Skeletal muscle tissue (tissue), 4 donors: ENCODE data around the gene RIPK3. TPM values are rescaled to one million over a fixed set of nuclear protein-coding genes. Genes with fewer than 3 reads are reported as not detected.
A peak's percentile ranks its signal among the peaks of the same experiment; 100 is the strongest.

Experiments
- H3K27ac ChIP-seq: one replicate; pipeline ENCODE4 v1.7.0; 2013; ENCODE audit warnings: mild to moderate bottlenecking, low read depth, low read length, inconsistent platforms
- H3K27me3 ChIP-seq, 3 donors: one replicate each; pipeline ENCODE4 v1.7.0; 2013; ENCODE audit warnings: low read length in 3 of 3; ENCODE audit not compliant: control insufficient read depth in 3 of 3, insufficient read depth in 3 of 3
- H3K36me3 ChIP-seq, 3 donors: one replicate each; pipeline ENCODE4 v1.7.0; 2013; ENCODE audit warnings: low read length in 3 of 3; ENCODE audit not compliant: control insufficient read depth in 3 of 3, insufficient read depth in 3 of 3
- H3K4me1 ChIP-seq, 3 donors: one replicate each; pipeline ENCODE4 v1.7.0; 2013; ENCODE audit warnings: low read length in 3 of 3, mild to moderate bottlenecking in 3 of 3; ENCODE audit not compliant: control insufficient read depth in 3 of 3, insufficient read depth in 3 of 3
- H3K4me3 ChIP-seq, 3 donors: one replicate each; pipeline ENCODE4 v1.7.0; 2013; ENCODE audit warnings: low read length in 3 of 3
- H3K9ac ChIP-seq, 3 donors: one replicate each; pipeline ENCODE4 v1.7.0; 2013; ENCODE audit warnings: low read length in 3 of 3, mild to moderate bottlenecking in 3 of 3, moderate library complexity in 2 of 3, low read depth in 1 of 3
- H3K9me3 ChIP-seq, 3 donors: one replicate each; pipeline ENCODE4 v1.7.0; 2013; ENCODE audit warnings: low read length in 3 of 3; ENCODE audit not compliant: control insufficient read depth in 3 of 3
- total RNA-seq: library from RNA; depleted of rRNA; stranded (reverse); fragments of >200 nt; gene quantifications from one replicate; pipeline ENCODE4 v1.2.3, GENCODE V29; 2014
- donor health status: Osteomylitis.

RIPK3 gene
- total RNA-seq, 1 donor from 2014 or later: 1.6 TPM

DNA sequence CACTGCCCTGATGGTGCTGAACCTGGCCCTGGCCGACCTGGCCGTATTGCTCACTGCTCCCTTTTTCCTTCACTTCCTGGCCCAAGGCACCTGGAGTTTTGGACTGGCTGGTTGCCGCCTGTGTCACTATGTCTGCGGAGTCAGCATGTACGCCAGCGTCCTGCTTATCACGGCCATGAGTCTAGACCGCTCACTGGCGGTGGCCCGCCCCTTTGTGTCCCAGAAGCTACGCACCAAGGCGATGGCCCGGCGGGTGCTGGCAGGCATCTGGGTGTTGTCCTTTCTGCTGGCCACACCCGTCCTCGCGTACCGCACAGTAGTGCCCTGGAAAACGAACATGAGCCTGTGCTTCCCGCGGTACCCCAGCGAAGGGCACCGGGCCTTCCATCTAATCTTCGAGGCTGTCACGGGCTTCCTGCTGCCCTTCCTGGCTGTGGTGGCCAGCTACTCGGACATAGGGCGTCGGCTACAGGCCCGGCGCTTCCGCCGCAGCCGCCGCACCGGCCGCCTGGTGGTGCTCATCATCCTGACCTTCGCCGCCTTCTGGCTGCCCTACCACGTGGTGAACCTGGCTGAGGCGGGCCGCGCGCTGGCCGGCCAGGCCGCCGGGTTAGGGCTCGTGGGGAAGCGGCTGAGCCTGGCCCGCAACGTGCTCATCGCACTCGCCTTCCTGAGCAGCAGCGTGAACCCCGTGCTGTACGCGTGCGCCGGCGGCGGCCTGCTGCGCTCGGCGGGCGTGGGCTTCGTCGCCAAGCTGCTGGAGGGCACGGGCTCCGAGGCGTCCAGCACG lies 23.8 kb downstream of the RIPK3 start:
- Histone ChIP-seq H3K9ac (peak overlapping the region in 1 of 3 donors; percentile 45), H3K27ac (peak overlapping the region; percentile 60)

DNA sequence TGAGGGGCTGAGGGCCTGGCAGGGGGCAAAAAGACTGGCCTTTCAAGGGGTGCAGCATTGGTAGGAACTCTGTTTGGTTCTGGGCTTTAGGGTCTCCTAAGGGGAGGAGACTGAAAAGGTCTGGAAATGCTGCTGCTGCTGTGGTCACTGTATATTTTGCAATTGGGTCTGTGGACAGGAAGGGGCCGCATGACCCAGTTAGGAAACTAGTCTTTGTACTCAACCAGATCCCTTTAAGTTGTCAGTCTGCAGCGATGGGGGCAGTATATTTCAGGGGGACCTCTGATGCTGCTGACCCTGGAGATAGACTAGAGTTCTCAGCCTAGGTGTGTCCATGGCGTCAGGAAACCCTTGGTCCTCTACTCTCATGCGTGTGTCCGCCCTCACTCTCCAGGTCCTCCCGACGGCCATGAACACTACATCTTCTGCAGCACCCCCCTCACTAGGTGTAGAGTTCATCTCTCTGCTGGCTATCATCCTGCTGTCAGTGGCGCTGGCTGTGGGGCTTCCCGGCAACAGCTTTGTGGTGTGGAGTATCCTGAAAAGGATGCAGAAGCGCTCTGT lies 24.5 kb downstream of the RIPK3 start:
- H3K4me1 ChIP-seq: peaks cover 31 to 60% (median 40%) of the 10 kb centered on the region in 3 donors
- H3K9me3 ChIP-seq: peaks cover 0 to 2% (median 0%) of the 10 kb centered on the region in 3 donors
- H3K27me3 ChIP-seq: peaks cover 24 to 50% (median 46%) of the 10 kb centered on the region in 3 donors
- H3K4me3 ChIP-seq: no peak overlapping the region
- H3K36me3 ChIP-seq: peaks cover 0 to 3% (median 2%) of the 10 kb centered on the region in 3 donors
- H3K27ac ChIP-seq: peak overlapping the region; percentile 60
- H3K9ac ChIP-seq: no peak overlapping the region

More for the DNA sequence above, 23.8 kb downstream of the RIPK3 start:
- Histone ChIP-seq H3K9me3 (peaks cover 0 to 2% (median 0%) of the 10 kb centered on the region in 3 donors), H3K36me3 (peaks cover 0 to 3% (median 2%) of the 10 kb centered on the region in 3 donors), H3K4me3 (peak overlapping the region in 1 of 3 donors; percentile 58), H3K27me3 (peaks cover 24 to 50% (median 46%) of the 10 kb centered on the region in 3 donors), H3K4me1 (peaks cover 26 to 53% (median 35%) of the 10 kb centered on the region in 3 donors)

DNA sequence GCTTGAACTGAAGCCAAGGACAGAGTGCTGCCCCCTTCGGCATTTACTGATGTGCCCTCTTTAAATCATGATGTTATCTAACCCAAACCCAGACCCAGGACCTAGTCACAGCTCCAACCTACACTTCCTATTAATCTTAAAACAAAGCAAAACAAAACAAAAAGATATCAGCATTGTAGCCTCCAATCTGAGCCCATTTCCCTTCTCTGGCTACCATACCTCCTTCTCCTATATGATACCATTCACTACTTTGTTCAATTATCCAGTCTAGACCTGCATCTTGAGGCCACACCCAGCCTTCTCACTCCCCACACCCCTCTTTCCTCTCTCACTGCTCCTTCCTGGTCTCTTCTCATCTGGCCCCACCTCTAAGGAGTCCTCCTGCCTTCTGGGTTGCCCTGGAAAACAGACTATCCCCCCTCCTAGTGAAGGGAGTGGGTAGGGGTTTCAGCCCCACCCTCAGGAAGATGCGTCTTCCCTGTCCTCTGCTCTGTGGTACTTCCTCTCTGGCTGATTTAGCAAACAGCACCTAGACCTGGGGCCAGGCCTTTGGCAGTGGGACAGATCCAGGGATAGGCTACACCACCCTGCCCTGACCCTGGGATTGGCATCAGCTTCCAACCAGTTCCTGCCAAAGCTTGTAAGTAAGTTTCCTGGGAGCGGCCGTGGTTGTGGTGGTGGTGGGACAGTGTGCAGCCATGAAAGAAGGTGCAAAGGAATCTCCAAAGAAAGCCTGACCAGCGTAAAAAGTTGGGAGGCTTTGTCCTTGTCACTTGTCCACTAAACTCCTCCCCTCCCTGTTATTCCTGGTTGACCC lies 25.2 kb downstream of the RIPK3 start:
- Histone ChIP-seq H3K4me3 (no peak overlapping the region), H3K36me3 (peaks cover 0 to 2% (median under 1%) of the 10 kb centered on the region in 3 donors), H3K27me3 (peaks cover 20 to 48% (median 42%) of the 10 kb centered on the region in 3 donors), H3K9ac (no peak overlapping the region), H3K4me1 (peaks cover 39 to 67% (median 47%) of the 10 kb centered on the region in 3 donors), H3K27ac (no peak overlapping the region), H3K9me3 (peaks cover 0 to 2% (median 0%) of the 10 kb centered on the region in 3 donors)

DNA sequence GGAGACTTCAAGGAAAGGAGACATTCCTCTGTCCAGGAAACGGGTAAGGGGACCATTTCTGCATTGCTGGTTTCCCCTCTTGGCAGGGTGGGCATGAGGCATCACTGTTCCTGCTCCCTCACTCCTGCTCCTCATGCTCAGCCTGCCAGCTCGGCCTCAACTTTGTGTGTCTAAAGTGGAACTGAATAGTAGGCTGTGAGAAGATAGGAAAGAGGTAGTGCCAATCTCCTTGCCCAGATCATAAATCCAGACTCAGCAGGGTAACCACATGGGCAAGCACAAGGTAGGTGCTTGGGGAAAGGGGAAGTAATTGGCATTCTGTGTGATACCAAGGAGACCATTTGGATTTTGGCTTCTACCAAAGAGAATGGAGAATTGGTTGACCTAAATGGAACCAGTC lies 25.9 kb downstream of the RIPK3 start:
- no peak overlapping the region for H3K9ac ChIP-seq
- H3K4me1 ChIP-seq: peaks cover 40 to 73% (median 52%) of the 10 kb centered on the region in 3 donors
- H3K36me3 ChIP-seq: peaks cover 0 to 2% (median 2%) of the 10 kb centered on the region in 3 donors
- H3K9me3 ChIP-seq: peaks cover 0 to 2% (median 0%) of the 10 kb centered on the region in 3 donors
- H3K4me3 ChIP-seq: no peak overlapping the region
- peaks cover 13 to 41% (median 36%) of the 10 kb centered on the region in 3 donors for H3K27me3 ChIP-seq
- no peak overlapping the region for H3K27ac ChIP-seq

DNA sequence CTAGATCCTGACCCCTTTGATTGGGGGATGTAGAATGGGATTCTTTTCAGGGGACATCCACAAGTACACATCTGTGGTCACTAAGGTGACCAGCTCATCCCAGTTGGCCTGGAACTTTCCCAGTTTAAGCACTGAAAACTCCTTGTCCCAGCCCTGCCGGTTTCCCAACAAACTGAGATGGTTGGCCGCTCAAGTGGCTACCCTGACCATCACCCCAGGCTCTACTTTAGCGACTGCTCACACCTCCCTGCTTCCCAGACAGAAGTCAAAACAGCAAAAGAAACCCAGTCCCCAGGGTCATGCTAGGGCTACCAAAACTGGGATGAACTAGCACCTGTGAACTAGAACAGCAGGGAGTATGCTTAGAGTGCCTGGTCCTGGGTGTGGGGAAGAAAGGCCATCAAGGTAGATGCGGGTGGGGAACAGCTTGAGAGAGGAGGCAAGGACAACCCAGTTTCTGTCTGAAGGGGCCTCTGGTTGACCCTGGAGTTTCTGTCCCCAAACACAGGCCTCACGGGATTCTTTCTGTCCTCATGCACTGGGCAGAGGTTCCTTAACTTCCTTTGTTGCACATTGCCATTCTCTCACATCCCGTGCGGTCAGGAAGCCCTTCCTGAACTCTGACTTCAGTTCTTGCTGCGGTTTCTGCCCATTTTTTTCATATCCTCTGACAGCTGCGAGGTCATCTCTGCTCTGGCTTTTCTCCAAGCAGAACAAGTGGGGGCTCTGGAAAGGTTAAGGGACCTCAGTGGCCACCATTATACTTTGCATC lies 26.9 kb downstream of the RIPK3 start:
- H3K4me1 ChIP-seq: peaks cover 40 to 77% (median 52%) of the 10 kb centered on the region in 3 donors
- no peak overlapping the region for H3K4me3 ChIP-seq
- H3K27ac ChIP-seq: peak overlapping the region; percentile 69
- peaks cover 5 to 33% (median 27%) of the 10 kb centered on the region in 3 donors for H3K27me3 ChIP-seq
- H3K9ac ChIP-seq: no peak overlapping the region
- H3K36me3 ChIP-seq: peaks cover 0 to 5% (median 4%) of the 10 kb centered on the region in 3 donors
- H3K9me3 ChIP-seq: peaks cover 0 to 2% (median 0%) of the 10 kb centered on the region in 3 donors

DNA sequence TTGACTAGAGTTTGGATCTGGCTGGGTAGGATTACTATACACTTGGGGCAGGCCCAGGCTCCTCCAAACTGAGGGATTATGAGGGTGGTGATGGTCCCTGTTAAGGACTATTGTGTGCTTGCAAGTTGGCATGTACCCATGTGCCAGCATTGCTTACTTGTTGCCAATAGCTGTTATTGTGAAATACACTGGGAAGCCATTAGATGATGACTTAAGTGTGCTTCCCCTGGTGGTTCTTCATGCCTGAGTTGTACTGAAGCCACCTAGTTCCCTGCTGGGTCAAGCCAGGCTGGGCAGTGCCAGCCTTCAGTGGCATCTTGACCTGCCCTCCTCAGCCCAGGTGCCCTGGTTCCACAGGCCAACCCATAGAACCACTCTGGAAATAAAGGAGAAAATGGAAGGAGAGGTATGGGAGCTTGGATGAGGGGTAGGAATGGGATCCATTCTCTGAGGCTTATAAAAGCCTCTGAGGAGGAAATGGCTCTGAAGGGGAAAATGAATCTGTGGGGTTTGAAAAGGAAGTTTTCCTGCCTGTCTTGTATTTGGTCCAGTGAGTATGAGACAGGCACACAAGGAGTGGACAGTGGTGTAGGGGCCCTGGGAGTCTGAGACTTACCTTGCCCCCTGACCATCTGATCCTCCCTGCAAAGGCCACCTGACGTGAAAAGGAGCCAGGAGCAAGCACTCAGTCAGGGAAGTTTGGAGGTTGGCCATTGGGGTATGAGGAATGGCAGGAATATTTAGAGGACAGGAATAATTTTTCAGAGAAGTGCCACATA lies 27.8 kb downstream of the RIPK3 start:
- H3K9me3 ChIP-seq: peaks cover 0 to 2% (median 0%) of the 10 kb centered on the region in 3 donors
- peaks cover 40 to 77% (median 54%) of the 10 kb centered on the region in 3 donors for H3K4me1 ChIP-seq
- peak overlapping the region; percentile 59 to 80 (median 68) for H3K9ac ChIP-seq
- peaks cover 5 to 25% (median 20%) of the 10 kb centered on the region in 3 donors for H3K27me3 ChIP-seq
- peak overlapping the region; percentile 71 to 77 (median 73) for H3K4me3 ChIP-seq
- peaks cover 3 to 9% (median 7%) of the 10 kb centered on the region in 3 donors for H3K36me3 ChIP-seq
- peak overlapping the region; percentile 69 for H3K27ac ChIP-seq

DNA sequence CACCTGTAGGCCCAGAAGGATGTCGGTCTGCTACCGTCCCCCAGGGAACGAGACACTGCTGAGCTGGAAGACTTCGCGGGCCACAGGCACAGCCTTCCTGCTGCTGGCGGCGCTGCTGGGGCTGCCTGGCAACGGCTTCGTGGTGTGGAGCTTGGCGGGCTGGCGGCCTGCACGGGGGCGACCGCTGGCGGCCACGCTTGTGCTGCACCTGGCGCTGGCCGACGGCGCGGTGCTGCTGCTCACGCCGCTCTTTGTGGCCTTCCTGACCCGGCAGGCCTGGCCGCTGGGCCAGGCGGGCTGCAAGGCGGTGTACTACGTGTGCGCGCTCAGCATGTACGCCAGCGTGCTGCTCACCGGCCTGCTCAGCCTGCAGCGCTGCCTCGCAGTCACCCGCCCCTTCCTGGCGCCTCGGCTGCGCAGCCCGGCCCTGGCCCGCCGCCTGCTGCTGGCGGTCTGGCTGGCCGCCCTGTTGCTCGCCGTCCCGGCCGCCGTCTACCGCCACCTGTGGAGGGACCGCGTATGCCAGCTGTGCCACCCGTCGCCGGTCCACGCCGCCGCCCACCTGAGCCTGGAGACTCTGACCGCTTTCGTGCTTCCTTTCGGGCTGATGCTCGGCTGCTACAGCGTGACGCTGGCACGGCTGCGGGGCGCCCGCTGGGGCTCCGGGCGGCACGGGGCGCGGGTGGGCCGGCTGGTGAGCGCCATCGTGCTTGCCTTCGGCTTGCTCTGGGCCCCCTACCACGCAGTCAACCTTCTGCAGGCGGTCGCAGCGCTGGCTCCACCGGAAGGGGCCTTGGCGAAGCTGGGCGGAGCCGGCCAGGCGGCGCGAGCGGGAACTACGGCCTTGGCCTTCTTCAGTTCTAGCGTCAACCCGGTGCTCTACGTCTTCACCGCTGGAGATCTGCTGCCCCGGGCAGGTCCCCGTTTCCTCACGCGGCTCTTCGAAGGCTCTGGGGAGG lies 28.9 kb downstream of the RIPK3 start, which contains the start of gene LTB4R:
LTB4R (plus strand) TSS at position 857 of the 959 bp plus-strand sequence. CDS start 4,150 bp downstream, outside the sequence.
- Histone ChIP-seq H3K4me3 (peak within 1 kb of the TSS; percentile 71 to 77 (median 73)), H3K9ac (peak within 1 kb of the TSS; percentile 59 to 80 (median 68)), H3K4me1 (peaks cover 38 to 69% (median 46%) of the 10 kb centered on the region in 3 donors), H3K36me3 (peaks cover 12 to 18% (median 16%) of the 10 kb centered on the region in 3 donors), H3K27ac (peak within 1 kb of the TSS; percentile 69), H3K9me3 (peaks cover 0 to 2% (median 0%) of the 10 kb centered on the region in 3 donors), H3K27me3 (peaks cover 0 to 14% (median 10%) of the 10 kb centered on the region in 3 donors)

DNA sequence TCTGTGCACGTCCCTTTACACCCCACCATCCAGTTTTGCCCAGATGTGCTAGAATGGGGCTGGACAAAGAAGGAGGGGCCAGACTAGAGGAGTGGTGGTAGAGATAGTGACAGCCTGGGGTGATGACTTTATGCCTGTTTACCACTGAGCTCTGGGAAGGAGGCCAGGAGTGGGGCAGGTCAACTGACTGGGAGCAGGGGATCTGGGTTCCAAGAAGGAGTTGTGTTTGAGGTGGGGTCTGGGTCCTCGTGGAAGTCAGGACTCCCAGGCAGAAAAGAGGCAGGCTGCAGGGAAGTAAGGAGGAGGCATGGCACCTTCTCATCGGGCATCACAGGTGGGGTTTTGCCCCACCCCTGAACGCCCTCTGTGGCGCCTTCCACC lies 29.5 kb downstream of the RIPK3 start:
- Histone ChIP-seq H3K27ac (peak overlapping the region; percentile 69), H3K27me3 (peaks cover 0 to 8% (median 3%) of the 10 kb centered on the region in 3 donors), H3K9me3 (no peaks in the 10 kb centered on the region), H3K4me3 (peak overlapping the region; percentile 71 to 77 (median 73)), H3K9ac (peak overlapping the region; percentile 59 to 80 (median 68)), H3K4me1 (peaks cover 33 to 64% (median 43%) of the 10 kb centered on the region in 3 donors), H3K36me3 (peaks cover 19 to 25% (median 23%) of the 10 kb centered on the region in 3 donors)
